HFFc6 (cell line): ENCODE results near the gene MRPL33. TPM values are rescaled to one million over a fixed set of nuclear protein-coding genes. Genes with fewer than 3 reads are reported as not detected.
A peak's percentile ranks its signal among the peaks of the same experiment; 100 is the strongest.

Experiments
- DNase-seq: peaks from one replicate; pipeline ENCODE4 v3.0.0-alpha.2; 2018
- H3K27ac Mint-ChIP-seq: 2 replicates; pipeline ENCODE4 v1.8.0; 2020; ENCODE audit warnings: mild to moderate bottlenecking, mixed read lengths
- H3K27me3 Mint-ChIP-seq: 2 replicates; pipeline ENCODE4 v1.8.0; 2021; ENCODE audit warnings: mild to moderate bottlenecking, moderate library complexity, mixed read lengths; ENCODE audit not compliant: insufficient read depth
- H3K36me3 Mint-ChIP-seq: 2 replicates; pipeline ENCODE4 v1.8.0; 2021; ENCODE audit warnings: low read depth, mixed read lengths
- H3K4me1 Mint-ChIP-seq: 2 replicates; pipeline ENCODE4 v1.8.0; 2020; ENCODE audit warnings: low read depth, mixed read lengths
- H3K4me3 Mint-ChIP-seq: 2 replicates; pipeline ENCODE4 v1.8.0; 2020; ENCODE audit warnings: mild to moderate bottlenecking, moderate library complexity, mixed read lengths
- H3K9me3 Mint-ChIP-seq: 2 replicates; pipeline ENCODE4 v1.8.0; 2020; ENCODE audit warnings: mild to moderate bottlenecking, mixed read lengths
- total RNA-seq, 6 experiments: library from RNA; stranded (reverse); fragmentation: NEBNext Ultra II Directional; extraction: Animal tissue kit (Norgen Biotek cat#: 25700); gene quantifications; 2 replicates in 1 of 6; 3 replicates in 5 of 6; pipeline ENCODE4 v1.2.3, GENCODE V29; 2021
- TF ChIP-seq, protein P1 (sequence below): fragments of 200-600 bp; sonication (generic); IDR thresholded peaks from 2 replicates; pipeline ENCODE4 v1.5.0; 2021; ENCODE audit warnings: antibody characterized with exemption, mild to moderate bottlenecking

The MRPL33 gene
- total RNA-seq, 6 experiments from 2014 or later = 106 to 151 (median 128) TPM

DNA sequence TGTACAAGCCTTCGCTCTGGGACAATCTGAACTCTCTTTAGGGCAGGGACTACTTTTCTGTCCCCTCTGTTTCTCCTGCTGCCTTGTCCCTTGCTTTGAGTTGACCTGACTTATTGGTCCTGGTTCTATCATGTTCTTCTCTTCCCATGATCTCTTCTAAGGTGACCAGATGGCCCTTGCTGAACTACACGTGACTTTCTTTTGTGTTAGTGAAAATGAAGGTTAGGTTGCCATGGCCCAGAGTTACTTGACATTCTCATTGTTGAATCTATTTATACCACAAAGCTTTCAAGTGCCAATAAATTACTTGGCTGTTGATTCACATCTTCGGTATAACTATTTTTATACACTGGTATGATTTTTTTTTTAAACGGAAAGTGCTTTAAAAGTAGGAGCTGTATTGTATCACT is 24.4 kb downstream of the MRPL33 start:
- Mint-ChIP-seq H3K4me1 (peaks cover 90% of the 10 kb centered on the region), H3K36me3 (peaks cover 34% of the 10 kb centered on the region), H3K27ac (peak overlapping the region; percentile 89), H3K9me3 (no peaks in the 10 kb centered on the region), H3K4me3 (peak overlapping the region; percentile 11; the same call in 1 of the 2 replicates), H3K27me3 (peaks cover 1% of the 10 kb centered on the region; the same call in 1 of the 2 replicates)
- peak; percentile 30 for DNase-seq
- TF ChIP-seq, protein P1, sequence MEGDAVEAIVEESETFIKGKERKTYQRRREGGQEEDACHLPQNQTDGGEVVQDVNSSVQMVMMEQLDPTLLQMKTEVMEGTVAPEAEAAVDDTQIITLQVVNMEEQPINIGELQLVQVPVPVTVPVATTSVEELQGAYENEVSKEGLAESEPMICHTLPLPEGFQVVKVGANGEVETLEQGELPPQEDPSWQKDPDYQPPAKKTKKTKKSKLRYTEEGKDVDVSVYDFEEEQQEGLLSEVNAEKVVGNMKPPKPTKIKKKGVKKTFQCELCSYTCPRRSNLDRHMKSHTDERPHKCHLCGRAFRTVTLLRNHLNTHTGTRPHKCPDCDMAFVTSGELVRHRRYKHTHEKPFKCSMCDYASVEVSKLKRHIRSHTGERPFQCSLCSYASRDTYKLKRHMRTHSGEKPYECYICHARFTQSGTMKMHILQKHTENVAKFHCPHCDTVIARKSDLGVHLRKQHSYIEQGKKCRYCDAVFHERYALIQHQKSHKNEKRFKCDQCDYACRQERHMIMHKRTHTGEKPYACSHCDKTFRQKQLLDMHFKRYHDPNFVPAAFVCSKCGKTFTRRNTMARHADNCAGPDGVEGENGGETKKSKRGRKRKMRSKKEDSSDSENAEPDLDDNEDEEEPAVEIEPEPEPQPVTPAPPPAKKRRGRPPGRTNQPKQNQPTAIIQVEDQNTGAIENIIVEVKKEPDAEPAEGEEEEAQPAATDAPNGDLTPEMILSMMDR = no peak

DNA sequence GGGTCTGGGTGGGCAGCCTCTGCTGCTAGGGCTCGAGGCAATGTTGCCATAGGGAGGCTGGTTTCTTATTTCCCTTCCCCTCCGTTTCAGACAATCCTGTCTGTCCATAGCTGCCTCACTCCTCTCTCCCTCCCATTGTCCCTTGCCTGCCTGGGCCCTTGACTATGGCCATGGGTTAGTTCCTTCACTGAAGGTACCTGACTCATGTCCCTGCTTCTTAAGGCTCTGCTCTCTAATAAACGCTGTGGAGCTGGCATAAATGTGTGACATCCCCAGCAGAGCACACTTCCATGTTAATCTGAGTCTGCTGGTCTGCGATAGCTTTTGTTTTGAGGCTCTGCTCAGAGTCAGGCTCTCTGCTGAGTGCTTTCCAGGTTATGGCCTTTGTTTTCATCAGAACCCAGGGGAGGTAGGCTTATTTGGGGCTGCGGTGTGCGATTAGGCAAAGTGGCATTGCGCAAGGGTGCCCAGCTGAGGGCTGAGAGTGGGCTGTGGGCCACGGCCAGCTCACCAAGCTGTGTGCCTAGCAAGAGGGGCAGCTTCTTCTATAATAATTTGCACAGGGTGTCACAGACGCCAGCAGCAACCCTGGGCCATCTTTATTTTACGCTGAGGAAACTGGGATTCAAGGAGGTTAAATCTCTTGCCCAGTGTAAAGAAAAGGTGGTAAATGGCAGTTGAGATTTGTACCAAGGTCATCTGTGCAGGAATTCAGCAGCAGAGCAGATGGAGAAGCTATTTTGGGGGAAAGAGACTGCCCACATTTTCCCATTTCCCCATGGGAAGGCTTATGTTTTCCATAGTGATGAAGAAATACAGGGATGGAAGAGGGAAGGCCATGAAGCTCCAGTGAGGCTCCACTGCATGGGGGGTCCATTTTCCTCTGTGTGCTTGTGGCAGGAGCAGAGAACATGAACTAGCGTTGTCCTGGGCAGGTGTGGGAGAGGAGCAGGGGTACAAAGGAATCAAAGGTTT is 25.6 kb downstream of the MRPL33 start:
- peak overlapping the region; percentile 33; the same call in 1 of the 2 replicates for H3K4me3 Mint-ChIP-seq
- peaks cover 90% of the 10 kb centered on the region for H3K4me1 Mint-ChIP-seq
- peaks cover 1% of the 10 kb centered on the region; the same call in 1 of the 2 replicates for H3K27me3 Mint-ChIP-seq
- TF ChIP-seq, protein P1 = no peak
- H3K9me3 Mint-ChIP-seq = no peaks in the 10 kb centered on the region
- peaks cover 30% of the 10 kb centered on the region for H3K36me3 Mint-ChIP-seq
- no peak for DNase-seq
- H3K27ac Mint-ChIP-seq = peak overlapping the region; percentile 97

DNA sequence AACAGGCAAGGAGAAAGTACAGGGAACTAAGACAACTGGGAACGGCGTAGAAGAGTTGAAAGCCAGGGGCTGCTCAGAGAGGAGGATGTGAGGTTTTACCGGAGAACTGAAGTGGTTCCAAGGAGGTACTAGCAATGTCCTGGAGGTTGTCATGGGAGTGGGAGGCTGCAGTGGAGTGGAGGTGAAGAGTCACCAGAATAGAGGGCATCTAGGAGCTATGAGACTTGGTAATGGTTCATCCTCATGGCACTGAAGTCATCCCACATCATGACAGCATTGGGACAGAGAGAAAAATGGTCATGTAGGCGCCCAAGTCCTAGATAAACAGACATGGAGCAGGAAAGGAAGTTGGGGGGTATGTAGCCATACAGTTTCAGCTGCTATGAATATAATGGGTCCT is 26.3 kb downstream of the MRPL33 start:
- Mint-ChIP-seq H3K27ac (peak overlapping the region; percentile 97), H3K4me1 (peaks cover 90% of the 10 kb centered on the region), H3K36me3 (peaks cover 33% of the 10 kb centered on the region), H3K27me3 (peaks cover 1% of the 10 kb centered on the region; the same call in 1 of the 2 replicates), H3K4me3 (no peak overlapping the region), H3K9me3 (no peaks in the 10 kb centered on the region)
- TF ChIP-seq, protein P1 = no peak
- DNase-seq = no peak

DNA sequence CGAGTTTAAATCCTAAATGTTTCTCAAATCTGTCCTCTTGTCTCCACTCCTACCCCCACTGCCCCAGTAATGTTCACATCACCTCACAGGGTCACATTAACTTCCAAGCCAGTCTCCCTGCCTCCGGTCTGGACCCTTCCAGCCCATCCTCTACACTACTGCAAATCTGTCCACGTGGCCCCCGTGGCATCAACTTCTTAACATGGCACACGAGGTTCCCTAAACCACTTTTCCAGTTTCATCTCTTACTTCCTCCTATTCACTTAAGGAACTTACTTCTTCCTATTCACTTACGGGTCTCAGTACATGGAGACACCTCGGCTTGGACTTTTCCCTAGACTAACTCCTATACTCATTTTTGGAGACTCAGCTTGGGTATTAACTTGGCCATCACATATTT is 27.0 kb downstream of the MRPL33 start:
- Mint-ChIP-seq H3K4me3 (peak overlapping the region; percentile 25; the same call in 1 of the 2 replicates), H3K9me3 (no peaks in the 10 kb centered on the region), H3K36me3 (peaks cover 36% of the 10 kb centered on the region), H3K4me1 (peaks cover 90% of the 10 kb centered on the region), H3K27me3 (peaks cover 1% of the 10 kb centered on the region; the same call in 1 of the 2 replicates), H3K27ac (peak overlapping the region; percentile 97)
- TF ChIP-seq, protein P1 = no peak
- no peak for DNase-seq

DNA sequence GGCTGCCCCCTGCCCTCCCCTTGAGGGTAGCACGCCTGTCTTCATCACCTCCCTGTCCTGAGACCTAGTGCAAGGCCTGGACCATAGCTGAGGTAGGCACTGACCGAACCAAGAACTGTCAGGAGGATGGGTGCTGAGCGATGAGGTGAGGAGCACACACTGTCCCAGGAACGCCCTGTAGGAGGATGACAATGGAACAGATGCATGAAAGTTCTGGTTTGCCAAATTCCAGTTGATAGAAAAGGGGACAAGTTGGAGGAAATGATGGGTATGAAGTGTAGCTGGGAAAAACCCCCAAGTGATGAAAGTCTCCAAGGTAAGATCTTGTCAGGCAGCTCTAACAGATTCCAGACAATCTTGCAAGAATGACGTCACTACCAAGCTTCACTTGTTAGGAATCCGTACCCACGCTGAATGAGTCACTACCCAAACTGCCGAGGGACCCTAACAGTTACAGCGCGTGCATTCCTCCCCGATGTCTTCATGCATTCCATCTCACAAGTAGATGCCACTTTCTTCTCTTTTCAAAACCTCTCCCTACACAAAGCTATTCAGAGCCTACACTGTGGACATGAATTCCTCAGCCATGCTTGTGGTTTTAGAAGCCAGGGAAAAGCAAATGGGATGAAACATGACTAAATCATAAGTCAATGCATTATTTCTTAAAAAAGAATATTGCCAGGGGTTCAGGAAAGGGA is 27.6 kb downstream of the MRPL33 start:
- H3K27ac Mint-ChIP-seq = peak overlapping the region; percentile 97
- TF ChIP-seq, protein P1 = no peak; the same call in 1 of the 2 replicates
- H3K9me3 Mint-ChIP-seq = no peaks in the 10 kb centered on the region
- H3K36me3 Mint-ChIP-seq = peaks cover 32% of the 10 kb centered on the region
- H3K4me1 Mint-ChIP-seq = peaks cover 91% of the 10 kb centered on the region
- peak; percentile 100 for DNase-seq
- H3K27me3 Mint-ChIP-seq = peaks cover 1% of the 10 kb centered on the region; the same call in 1 of the 2 replicates
- H3K4me3 Mint-ChIP-seq = peak overlapping the region; percentile 50
